GM23338 (cell line): ENCODE results near the gene NOSTRIN. TPM values are rescaled to one million over a fixed set of nuclear protein-coding genes. Genes with fewer than 3 reads are reported as not detected.
A peak's percentile ranks its signal among the peaks of the same experiment; 100 is the strongest.

ENCODE experiments used
- ATAC-seq: fragments of 200-7000 bp; cut with Tn5 transposase; 3 replicates; pipeline ENCODE4 v1.9.1; 2020
- DNase-seq: peaks from one replicate; pipeline ENCODE4 v3.0.0-alpha.2; 2015; ENCODE audit warnings: low spot score
- H2AFZ ChIP-seq: fragments of 200-600 bp; sonication (generic); 2 replicates; pipeline ENCODE4 v1.8.0; 2016; ENCODE audit warnings: antibody characterized with exemption, mild to moderate bottlenecking, moderate library complexity
- H3F3A ChIP-seq: fragments of 200-600 bp; sonication (generic); replicated peaks from 2 replicates; pipeline ENCODE4 v1.8.0; 2017; ENCODE audit warnings: antibody characterized with exemption, mixed run types, low read depth
- H3K27ac ChIP-seq: fragments of 200-600 bp; sonication (generic); 2 replicates; pipeline ENCODE4 v1.6.1; 2016; ENCODE audit warnings: low read depth
- H3K27me3 ChIP-seq: fragments of 200-600 bp; sonication (generic); 2 replicates; pipeline ENCODE4 v1.8.0; 2016; ENCODE audit warnings: mild to moderate bottlenecking, mixed run types, moderate library complexity; ENCODE audit not compliant: insufficient read depth
- H3K36me3 ChIP-seq: fragments of 200-600 bp; sonication (generic); 2 replicates; pipeline ENCODE4 v1.8.0; 2016; ENCODE audit warnings: mild to moderate bottlenecking; ENCODE audit not compliant: insufficient read depth
- H3K4me1 ChIP-seq: fragments of 200-600 bp; sonication (generic); 2 replicates; pipeline ENCODE4 v1.8.0; 2016; ENCODE audit warnings: mild to moderate bottlenecking, moderate library complexity; ENCODE audit not compliant: insufficient read depth
- H3K4me2 ChIP-seq: fragments of 200-600 bp; sonication (generic); 2 replicates; pipeline ENCODE4 v1.7.1; 2017; ENCODE audit warnings: mixed run types
- H3K4me3 ChIP-seq: fragments of 200-600 bp; sonication (generic); 2 replicates; pipeline ENCODE4 v1.6.1; 2016; ENCODE audit warnings: mixed run types
- H3K79me2 ChIP-seq: fragments of 200-600 bp; sonication (generic); replicated peaks from 2 replicates; pipeline ENCODE4 v1.8.0; 2017; ENCODE audit warnings: mild to moderate bottlenecking; ENCODE audit not compliant: insufficient read depth
- H3K9me2 ChIP-seq: fragments of 200-600 bp; sonication (generic); 2 replicates; pipeline ENCODE4 v1.8.0; 2017; ENCODE audit not compliant: insufficient read depth
- H4K20me1 ChIP-seq: fragments of 200-600 bp; sonication (generic); replicated peaks from 2 replicates; pipeline ENCODE4 v1.8.0; 2017; ENCODE audit warnings: mild to moderate bottlenecking; ENCODE audit not compliant: insufficient read depth
- H3K27ac Mint-ChIP-seq: 2 replicates; pipeline ENCODE4 v1.8.0; 2020; ENCODE audit warnings: inconsistent platforms, mild to moderate bottlenecking, moderate library complexity, mixed read lengths
- H3K27me3 Mint-ChIP-seq: 3 replicates; pipeline ENCODE4 v1.8.0; 2022; ENCODE audit warnings: low read depth, mild to moderate bottlenecking, moderate library complexity, mixed read lengths, inconsistent platforms; ENCODE audit not compliant: insufficient read depth, poor library complexity
- H3K36me3 Mint-ChIP-seq: 3 replicates; pipeline ENCODE4 v1.8.0; 2021; ENCODE audit warnings: low read depth, mild to moderate bottlenecking, inconsistent platforms, moderate library complexity, mixed read lengths
- H3K4me1 Mint-ChIP-seq: 3 replicates; pipeline ENCODE4 v1.8.0; 2020; ENCODE audit warnings: mild to moderate bottlenecking, inconsistent platforms, mixed read lengths
- H3K4me3 Mint-ChIP-seq: 3 replicates; pipeline ENCODE4 v1.8.0; 2021; ENCODE audit warnings: moderate library complexity, mild to moderate bottlenecking, inconsistent platforms, mixed read lengths
- H3K9me3 Mint-ChIP-seq: 3 replicates; pipeline ENCODE4 v1.8.0; 2020; ENCODE audit warnings: moderate library complexity, mild to moderate bottlenecking, inconsistent platforms, mixed read lengths
- CREB1 ChIP-seq: fragments of 250-450 bp; sonication (Bioruptor Pico); IDR thresholded peaks from 2 replicates; pipeline ENCODE4 v1.5.0; 2020; ENCODE audit warnings: low read depth, mild to moderate bottlenecking, moderate library complexity
- EZH2phosphoT487 ChIP-seq: fragments of 200-600 bp; sonication (generic); IDR thresholded peaks from one replicate; pipeline ENCODE4 v1.8.1; 2018; ENCODE audit warnings: antibody characterized with exemption; ENCODE audit not compliant: unreplicated experiment
- JUNB ChIP-seq: IDR thresholded peaks from one replicate; pipeline ENCODE4 v1.6.1; 2016; ENCODE audit warnings: antibody characterized with exemption; ENCODE audit not compliant: unreplicated experiment
- POLR2AphosphoS5 ChIP-seq: IDR thresholded peaks from 2 replicates; pipeline ENCODE4 v1.6.1; 2016; ENCODE audit warnings: antibody characterized with exemption, low read depth
- STAT1 ChIP-seq: IDR thresholded peaks from one replicate; pipeline ENCODE4 v1.6.1; 2016; ENCODE audit warnings: antibody characterized with exemption; ENCODE audit not compliant: unreplicated experiment
- ZNF331 ChIP-seq: fragments of 250-450 bp; sonication (Bioruptor Pico); IDR thresholded peaks from 2 replicates; pipeline ENCODE4 v1.5.0; 2020; ENCODE audit warnings: low read depth, mild to moderate bottlenecking, moderate library complexity
- polyA plus RNA-seq: library from polyadenylated mRNA; unstranded; fragments of >200 nt; fragmentation: Nextera tagmentation; extraction: Ambion mirVana; gene quantifications from 2 replicates; pipeline ENCODE4 v1.2.1, GENCODE V29; 2016
- total RNA-seq: library from RNA; depleted of rRNA; stranded (reverse); fragments of >200 nt; shearing (Covaris generic); gene quantifications from 2 replicates; pipeline ENCODE4 v1.2.3, GENCODE V29; 2014
- TF ChIP-seq, protein P1 (sequence below): fragments of 250-450 bp; sonication (Bioruptor Pico); IDR thresholded peaks from 2 replicates; pipeline ENCODE4 v1.5.0; 2020; ENCODE audit warnings: mild to moderate bottlenecking, moderate library complexity
- TF ChIP-seq, protein P2 (sequence below): IDR thresholded peaks from one replicate; pipeline ENCODE4 v1.6.1; 2018; ENCODE audit warnings: antibody characterized with exemption; ENCODE audit not compliant: unreplicated experiment

The NOSTRIN gene
- total and polyA plus RNA-seq, 2 experiments from 2014 or later, result 1.8 TPM; not detected in 1

DNA sequence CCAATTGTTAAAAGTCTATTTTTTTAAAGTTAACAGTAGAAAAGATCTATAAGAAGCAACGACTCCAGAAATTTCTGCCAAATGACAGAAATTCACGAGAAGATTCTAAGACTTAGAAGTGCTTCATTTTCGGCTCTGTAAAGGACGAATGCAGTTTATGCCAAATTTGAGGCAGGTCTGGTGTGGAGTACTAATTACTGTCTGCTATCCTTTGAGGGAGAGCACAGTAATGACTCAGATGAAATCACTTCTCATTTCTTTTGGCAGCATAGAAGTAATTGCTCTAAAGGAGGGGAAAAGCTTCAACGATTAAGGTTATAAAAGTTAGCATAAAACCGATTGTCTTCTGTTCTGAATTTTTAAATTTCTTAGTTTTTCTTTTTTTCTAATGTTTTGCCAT lies 110.0 kb downstream of the NOSTRIN start:
- H3K27ac Mint-ChIP-seq, result no peak overlapping the region
- ATAC-seq, result no peak
- H3K4me1 Mint-ChIP-seq, result peaks cover 57% of the 10 kb centered on the region

More for the DNA sequence above, 110.0 kb downstream of the NOSTRIN start:
- Histone ChIP-seq H3K4me2 (peak overlapping the region; percentile 68), H3K27me3 (peaks cover 8% of the 10 kb centered on the region; the same call in 1 of the 2 replicates), H2AFZ (peak overlapping the region; percentile 82), H3K27ac (no peak overlapping the region), H3K36me3 (peaks cover 9% of the 10 kb centered on the region; the same call in 1 of the 2 replicates), H3K4me3 (peak overlapping the region; percentile 42), H4K20me1 (no peaks in the 10 kb centered on the region), H3K4me1 (peaks cover 63% of the 10 kb centered on the region), H3K9me2 (0 out of 2 replicates have a peak, but pooled peaks cover 4% of the 10 kb centered on the region), H3F3A (0 out of 2 replicates have a peak, but pooled peaks cover 7% of the 10 kb centered on the region), H3K79me2 (no peaks in the 10 kb centered on the region)
- DNase-seq, result no peak
- Mint-ChIP-seq H3K4me3 (peak overlapping the region; percentile 46; the same call in 1 of the 3 replicates), H3K36me3 (peaks cover 11% of the 10 kb centered on the region; the same call in 2 of the 3 replicates), H3K27me3 (peaks cover 21% of the 10 kb centered on the region), H3K9me3 (peaks cover 11% of the 10 kb centered on the region; the same call in 2 of the 3 replicates)
- TF ChIP-seq, protein P1, sequence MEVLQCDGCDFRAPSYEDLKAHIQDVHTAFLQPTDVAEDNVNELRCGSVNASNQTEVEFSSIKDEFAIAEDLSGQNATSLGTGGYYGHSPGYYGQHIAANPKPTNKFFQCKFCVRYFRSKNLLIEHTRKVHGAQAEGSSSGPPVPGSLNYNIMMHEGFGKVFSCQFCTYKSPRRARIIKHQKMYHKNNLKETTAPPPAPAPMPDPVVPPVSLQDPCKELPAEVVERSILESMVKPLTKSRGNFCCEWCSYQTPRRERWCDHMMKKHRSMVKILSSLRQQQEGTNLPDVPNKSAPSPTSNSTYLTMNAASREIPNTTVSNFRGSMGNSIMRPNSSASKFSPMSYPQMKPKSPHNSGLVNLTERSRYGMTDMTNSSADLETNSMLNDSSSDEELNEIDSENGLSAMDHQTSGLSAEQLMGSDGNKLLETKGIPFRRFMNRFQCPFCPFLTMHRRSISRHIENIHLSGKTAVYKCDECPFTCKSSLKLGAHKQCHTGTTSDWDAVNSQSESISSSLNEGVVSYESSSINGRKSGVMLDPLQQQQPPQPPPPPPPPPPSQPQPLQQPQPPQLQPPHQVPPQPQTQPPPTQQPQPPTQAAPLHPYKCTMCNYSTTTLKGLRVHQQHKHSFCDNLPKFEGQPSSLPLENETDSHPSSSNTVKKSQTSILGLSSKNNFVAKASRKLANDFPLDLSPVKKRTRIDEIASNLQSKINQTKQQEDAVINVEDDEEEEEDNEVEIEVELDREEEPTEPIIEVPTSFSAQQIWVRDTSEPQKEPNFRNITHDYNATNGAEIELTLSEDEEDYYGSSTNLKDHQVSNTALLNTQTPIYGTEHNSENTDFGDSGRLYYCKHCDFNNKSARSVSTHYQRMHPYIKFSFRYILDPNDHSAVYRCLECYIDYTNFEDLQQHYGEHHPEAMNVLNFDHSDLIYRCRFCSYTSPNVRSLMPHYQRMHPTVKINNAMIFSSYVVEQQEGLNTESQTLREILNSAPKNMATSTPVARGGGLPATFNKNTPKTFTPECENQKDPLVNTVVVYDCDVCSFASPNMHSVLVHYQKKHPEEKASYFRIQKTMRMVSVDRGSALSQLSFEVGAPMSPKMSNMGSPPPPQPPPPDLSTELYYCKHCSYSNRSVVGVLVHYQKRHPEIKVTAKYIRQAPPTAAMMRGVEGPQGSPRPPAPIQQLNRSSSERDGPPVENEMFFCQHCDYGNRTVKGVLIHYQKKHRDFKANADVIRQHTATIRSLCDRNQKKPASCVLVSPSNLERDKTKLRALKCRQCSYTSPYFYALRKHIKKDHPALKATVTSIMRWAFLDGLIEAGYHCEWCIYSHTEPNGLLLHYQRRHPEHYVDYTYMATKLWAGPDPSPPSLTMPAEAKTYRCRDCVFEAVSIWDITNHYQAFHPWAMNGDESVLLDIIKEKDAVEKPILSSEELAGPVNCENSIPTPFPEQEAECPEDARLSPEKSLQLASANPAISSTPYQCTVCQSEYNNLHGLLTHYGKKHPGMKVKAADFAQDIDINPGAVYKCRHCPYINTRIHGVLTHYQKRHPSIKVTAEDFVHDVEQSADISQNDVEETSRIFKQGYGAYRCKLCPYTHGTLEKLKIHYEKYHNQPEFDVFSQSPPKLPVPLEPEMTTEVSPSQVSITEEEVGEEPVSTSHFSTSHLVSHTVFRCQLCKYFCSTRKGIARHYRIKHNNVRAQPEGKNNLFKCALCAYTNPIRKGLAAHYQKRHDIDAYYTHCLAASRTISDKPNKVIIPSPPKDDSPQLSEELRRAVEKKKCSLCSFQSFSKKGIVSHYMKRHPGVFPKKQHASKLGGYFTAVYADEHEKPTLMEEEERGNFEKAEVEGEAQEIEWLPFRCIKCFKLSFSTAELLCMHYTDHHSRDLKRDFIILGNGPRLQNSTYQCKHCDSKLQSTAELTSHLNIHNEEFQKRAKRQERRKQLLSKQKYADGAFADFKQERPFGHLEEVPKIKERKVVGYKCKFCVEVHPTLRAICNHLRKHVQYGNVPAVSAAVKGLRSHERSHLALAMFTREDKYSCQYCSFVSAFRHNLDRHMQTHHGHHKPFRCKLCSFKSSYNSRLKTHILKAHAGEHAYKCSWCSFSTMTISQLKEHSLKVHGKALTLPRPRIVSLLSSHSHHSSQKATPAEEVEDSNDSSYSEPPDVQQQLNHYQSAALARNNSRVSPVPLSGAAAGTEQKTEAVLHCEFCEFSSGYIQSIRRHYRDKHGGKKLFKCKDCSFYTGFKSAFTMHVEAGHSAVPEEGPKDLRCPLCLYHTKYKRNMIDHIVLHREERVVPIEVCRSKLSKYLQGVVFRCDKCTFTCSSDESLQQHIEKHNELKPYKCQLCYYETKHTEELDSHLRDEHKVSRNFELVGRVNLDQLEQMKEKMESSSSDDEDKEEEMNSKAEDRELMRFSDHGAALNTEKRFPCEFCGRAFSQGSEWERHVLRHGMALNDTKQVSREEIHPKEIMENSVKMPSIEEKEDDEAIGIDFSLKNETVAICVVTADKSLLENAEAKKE (CRISPR knock-in tag), result no peak
- TF ChIP-seq ZNF331 (CRISPR knock-in tag) (no peak), CREB1 (CRISPR knock-in tag) (no peak), EZH2phosphoT487 (no peak), STAT1 (no peak), JUNB (no peak), POLR2AphosphoS5 (no peak)
- TF ChIP-seq, protein P2, sequence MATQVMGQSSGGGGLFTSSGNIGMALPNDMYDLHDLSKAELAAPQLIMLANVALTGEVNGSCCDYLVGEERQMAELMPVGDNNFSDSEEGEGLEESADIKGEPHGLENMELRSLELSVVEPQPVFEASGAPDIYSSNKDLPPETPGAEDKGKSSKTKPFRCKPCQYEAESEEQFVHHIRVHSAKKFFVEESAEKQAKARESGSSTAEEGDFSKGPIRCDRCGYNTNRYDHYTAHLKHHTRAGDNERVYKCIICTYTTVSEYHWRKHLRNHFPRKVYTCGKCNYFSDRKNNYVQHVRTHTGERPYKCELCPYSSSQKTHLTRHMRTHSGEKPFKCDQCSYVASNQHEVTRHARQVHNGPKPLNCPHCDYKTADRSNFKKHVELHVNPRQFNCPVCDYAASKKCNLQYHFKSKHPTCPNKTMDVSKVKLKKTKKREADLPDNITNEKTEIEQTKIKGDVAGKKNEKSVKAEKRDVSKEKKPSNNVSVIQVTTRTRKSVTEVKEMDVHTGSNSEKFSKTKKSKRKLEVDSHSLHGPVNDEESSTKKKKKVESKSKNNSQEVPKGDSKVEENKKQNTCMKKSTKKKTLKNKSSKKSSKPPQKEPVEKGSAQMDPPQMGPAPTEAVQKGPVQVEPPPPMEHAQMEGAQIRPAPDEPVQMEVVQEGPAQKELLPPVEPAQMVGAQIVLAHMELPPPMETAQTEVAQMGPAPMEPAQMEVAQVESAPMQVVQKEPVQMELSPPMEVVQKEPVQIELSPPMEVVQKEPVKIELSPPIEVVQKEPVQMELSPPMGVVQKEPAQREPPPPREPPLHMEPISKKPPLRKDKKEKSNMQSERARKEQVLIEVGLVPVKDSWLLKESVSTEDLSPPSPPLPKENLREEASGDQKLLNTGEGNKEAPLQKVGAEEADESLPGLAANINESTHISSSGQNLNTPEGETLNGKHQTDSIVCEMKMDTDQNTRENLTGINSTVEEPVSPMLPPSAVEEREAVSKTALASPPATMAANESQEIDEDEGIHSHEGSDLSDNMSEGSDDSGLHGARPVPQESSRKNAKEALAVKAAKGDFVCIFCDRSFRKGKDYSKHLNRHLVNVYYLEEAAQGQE, result no peak
